Erythroblast (primary cell): ENCODE results near the gene LTBP1.

Experiments
- GATA1 ChIP-seq: IDR thresholded peaks from 2 replicates; pipeline ENCODE4 v1.6.1; 2011; ENCODE audit warnings: low read depth, mild to moderate bottlenecking, control low read depth, low read length, moderate library complexity
- POLR2A ChIP-seq: IDR thresholded peaks from 2 replicates; pipeline ENCODE4 v1.6.1; 2011; ENCODE audit warnings: mild to moderate bottlenecking, low read length

- no peak for TF ChIP-seq POLR2A
- no peak for TF ChIP-seq GATA1
Observed at GRCh38 chr2:33264766-33265165, 318.0 kb downstream of the LTBP1 start.
